Stimulated activated CD8-positive, alpha-beta memory T cell treated with anti-CD3 and anti-CD28 coated beads, Interleukin-12 subunit alpha, Interleukin-12 subunit beta, amount 100 ng/mL, for 4 hours (primary cell): ENCODE data around the gene SUFU.
"Not testable (repeated sequence)": the region's sequence is repeated elsewhere in the genome, so short reads cannot be mapped to it uniquely, and the experiment has no call there.

Experiments
- DNase-seq: peaks from one replicate; pipeline ENCODE4 v3.0.0-alpha.2; 2020; ENCODE audit warnings: low read depth

SUFU gene

GRCh38 chr10:102480396-102480795 lies 23.4 kb upstream of the SUFU start:
- no peak for DNase-seq

DNA sequence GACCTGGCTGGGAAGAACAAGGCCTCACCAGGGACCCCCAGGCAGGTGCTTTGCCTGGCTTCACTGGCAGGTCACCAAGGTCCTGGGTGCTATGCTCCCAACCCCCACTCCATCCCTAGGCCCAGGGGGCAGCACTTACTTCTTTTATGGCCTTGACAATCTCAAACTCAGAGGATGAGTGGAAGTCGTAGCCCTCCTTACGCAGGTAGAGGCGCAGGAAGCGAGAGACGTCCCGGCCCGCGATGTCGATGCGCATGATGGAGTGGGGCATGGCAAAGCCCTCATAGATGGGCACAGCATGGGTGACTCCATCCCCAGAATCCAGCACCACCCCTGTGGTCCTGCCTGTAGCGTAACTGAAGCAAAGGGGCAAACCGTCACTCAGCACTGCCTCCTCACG lies 19.8 kb upstream of the SUFU start:
- no peak for DNase-seq

DNA sequence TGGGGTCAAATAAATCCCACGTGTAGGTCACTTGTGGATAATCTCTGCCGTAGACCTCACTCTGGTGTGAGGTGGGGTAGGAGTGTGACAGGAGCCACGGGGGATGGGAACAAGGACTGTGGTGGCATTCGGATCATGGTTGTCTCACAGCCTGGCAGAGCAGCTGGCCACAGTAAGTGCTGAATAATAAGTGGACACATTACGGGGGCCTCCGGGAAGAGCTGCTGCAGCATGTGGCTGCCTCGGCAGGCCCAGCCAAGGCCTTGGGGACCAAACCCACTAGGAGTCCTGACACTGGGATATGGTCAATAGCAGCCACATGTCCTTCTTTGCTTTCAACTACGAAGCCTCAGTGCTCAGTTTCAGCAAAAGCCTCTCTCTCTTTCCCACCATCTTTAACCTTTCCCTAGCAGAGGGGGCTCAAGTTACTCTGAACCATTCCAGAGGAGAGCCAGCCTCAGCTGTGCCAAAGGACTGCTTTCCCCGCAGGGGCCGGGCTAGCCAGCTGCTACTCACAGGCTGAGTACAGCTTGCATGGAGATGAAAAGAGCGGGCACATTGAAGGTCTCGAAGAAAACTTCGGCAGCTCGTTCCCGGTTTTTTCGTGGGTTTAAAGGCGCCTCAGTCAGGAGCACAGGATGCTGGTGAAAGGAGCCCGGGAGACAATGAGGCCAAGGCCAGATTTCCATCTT lies 18.5 kb upstream of the SUFU start:
- DNase-seq: no peak

DNA sequence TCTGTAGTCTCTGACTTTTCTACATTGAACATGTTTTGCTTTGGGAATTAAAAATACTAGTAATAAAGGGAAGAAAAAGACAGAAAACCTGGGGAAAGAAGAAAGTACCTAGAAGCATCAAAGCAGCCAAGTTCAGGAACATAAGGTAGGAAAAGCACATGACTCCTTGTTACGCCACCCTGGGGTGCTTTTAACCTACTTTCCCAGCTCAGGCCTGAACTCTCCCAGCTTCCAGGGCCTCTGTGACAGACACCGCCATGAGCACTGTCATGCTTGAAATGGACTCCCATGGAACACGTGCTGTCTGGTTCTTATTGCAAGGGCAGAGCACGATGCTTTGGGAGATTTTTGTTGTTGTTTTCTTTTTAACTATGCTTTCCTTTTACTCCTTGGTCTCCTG lies 12.6 kb upstream of the SUFU start:
- DNase-seq: no peak

- no peak for DNase-seq
Measured at GRCh38 chr10:102492344-102492939, 11.3 kb upstream of the SUFU start.

GRCh38 chr10:102492983-102493382 lies 10.8 kb upstream of the SUFU start:
- DNase-seq: no peak

GRCh38 chr10:102493771-102494170 lies 10.0 kb upstream of the SUFU start:
- no peak for DNase-seq

DNA sequence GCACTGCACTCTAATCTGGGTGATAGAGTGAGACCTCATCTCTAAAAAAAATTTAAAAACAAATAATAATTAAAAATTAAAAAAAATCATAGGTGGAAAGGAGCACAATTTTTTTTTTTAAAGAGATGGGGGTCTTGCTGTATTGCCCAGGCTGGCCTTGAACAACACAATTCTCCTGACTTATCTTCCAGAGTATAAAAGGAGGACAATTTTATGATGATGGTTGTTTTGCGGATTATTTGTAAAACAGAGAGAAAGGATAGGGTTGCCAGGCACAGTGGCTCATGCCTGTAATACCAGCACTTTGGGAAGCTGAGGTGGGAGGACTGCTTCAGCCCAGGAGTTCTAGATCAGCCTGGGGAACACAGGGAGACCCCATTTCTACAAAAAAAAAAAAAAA lies 6.2 kb upstream of the SUFU start:
- no peak for DNase-seq

DNA sequence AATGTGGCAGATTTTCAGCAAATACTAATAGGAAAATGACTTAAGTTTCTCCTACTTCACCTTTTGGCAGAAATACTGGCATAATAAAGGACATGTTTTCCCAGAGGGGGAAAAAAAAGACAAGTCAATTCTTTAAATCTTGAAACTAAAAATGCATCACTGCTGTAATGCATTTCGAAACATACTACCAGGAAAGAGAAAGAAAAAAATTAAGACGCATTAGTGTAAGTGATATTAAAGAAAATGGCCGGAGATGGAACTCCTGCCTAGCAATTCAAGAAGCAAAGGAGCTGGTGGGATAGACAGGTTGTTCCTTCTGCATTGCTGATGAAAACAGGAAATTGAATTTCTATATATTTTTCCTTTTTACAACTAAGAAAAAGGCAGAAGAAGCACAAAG lies 4.4 kb upstream of the SUFU start:
- DNase-seq: no peak

DNA sequence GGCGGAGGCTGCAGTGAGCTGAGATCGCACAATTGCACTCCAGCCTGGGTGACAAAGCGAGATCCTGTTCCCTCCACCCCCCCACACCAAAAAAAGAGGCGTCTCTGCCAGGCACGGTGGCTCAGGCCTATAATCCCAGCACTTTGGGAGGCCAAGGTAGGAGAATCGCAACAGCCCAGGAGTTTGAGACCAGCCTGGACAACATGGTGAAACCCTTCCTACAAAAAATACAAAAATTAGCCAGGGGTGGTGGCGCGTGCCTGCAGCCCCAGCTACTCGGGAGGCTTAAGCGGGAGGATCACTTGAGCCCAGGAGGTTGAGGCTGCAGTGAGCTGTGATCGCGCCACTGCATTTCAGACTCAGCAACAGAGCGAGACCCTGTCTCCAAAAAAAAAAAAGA lies 3.1 kb upstream of the SUFU start:
- not testable (repeated sequence) for DNase-seq

- no peak for DNase-seq
Measured at GRCh38 chr10:102501201-102502028, 2.4 kb upstream of the SUFU start.

GRCh38 chr10:102502029-102502336 lies 1.8 kb upstream of the SUFU start:
- peak; percentile 94 for DNase-seq

GRCh38 chr10:102502337-102503151 lies 1.2 kb upstream of the SUFU start, which contains the start of gene ACTR1A:
Gene ACTR1A, minus strand, starts transcription at chr10:102502712. Its CDS starts 65 bp downstream, at chr10:102502647.
- peak; percentile 89 for DNase-seq

- peak; percentile 17 for DNase-seq
Measured at GRCh38 chr10:102504179-102504975, 605 bp downstream of the SUFU start.

GRCh38 chr10:102504976-102505300 lies 1.2 kb downstream of the SUFU start:
- no peak for DNase-seq

- DNase-seq: no peak
Measured at GRCh38 chr10:102505462-102506115, 1.8 kb downstream of the SUFU start.

DNA sequence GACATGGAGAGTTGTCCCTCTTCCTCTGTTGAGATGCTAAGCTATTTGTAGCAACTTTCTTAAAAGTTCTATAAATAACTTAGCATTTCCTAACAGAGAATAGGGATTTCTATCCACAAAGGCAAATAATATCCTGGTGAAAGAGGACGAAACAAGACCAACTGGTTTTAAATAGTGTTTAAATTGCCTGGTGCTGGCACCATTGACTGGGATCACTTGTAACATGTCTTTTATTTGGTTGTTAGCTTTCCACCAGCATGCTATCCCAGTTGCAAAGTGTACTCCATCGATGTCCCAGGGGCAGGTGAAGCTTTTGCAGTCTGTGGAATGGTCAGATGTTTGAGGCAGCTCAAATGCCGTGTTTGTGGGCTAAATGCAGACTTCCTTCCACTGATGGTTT lies 3.7 kb downstream of the SUFU start:
- no peak for DNase-seq

- DNase-seq: no peak
Measured at GRCh38 chr10:102508506-102508905, 4.7 kb downstream of the SUFU start.

DNA sequence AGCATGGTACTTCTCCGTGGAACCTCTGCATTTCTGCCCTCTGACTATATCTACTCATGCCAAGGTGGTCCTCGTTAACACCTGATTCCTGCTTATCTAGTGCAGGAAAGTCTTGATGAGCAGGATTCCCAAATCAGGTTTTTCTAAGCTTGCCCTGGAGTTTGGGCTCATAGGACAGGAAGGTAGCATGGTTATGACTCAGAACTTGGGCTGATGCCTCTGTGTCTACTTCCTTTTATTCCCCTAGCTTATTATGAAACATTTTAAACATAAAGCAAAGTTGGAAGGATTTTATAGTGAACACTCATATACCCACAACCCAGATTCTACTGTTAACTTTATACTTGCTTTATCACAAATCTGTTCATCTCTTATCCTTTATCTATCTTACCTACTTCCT lies 5.6 kb downstream of the SUFU start:
- DNase-seq: no peak

DNA sequence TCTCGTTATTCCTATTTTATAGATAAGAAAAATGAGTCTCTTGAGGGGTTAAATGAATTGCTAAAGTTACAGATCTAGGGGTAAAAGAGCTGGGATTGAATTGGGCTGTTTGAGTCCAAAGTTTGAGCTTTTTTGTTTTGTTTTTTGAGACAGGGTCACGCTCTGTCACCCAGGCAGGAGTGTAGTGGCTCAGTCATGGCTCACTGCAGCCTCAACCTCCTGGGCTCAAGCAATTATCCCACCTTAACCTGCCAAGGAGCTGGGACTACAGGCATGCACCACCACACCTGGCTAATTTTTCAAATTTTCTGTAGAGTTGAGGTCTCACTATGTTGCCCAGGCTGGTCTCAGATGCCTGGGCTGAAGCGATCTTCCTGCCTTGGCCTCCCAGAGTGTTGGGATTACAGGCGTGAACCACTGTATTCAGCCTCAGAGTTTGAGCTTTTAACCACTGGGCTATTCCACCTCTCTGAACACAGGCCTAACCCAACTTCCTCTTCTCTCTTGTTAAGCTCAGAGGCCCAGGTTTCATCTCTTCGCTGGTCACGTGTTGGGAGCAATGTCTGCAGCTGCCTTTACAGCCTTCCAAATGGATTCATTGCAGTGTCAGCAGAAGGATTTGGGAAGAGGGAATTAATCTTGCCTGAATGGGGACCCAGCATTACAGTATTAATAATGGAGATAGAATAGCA lies 8.0 kb downstream of the SUFU start:
- DNase-seq: no peak
